Nephron (organoid): Measurements from ENCODE around the gene MATN3.

ENCODE experiments used
- H3K27ac Mint-ChIP-seq, 3 experiments: 2 replicates each; pipeline ENCODE4 v1.8.0; 2020; ENCODE audit warnings: mixed read lengths in 3 of 3, mild to moderate bottlenecking in 2 of 3, moderate library complexity in 1 of 3
- H3K27me3 Mint-ChIP-seq: 2 replicates; pipeline ENCODE4 v1.8.0; 2021; ENCODE audit warnings: low read depth, mild to moderate bottlenecking, moderate library complexity, mixed read lengths
- H3K36me3 Mint-ChIP-seq: 2 replicates; pipeline ENCODE4 v1.8.0; 2020; ENCODE audit warnings: low read depth, mixed read lengths
- H3K4me1 Mint-ChIP-seq: 2 replicates; pipeline ENCODE4 v1.8.0; 2020; ENCODE audit warnings: mixed read lengths
- H3K4me3 Mint-ChIP-seq, 3 experiments: 2 replicates each; pipeline ENCODE4 v1.8.0; 2020; ENCODE audit warnings: mild to moderate bottlenecking in 3 of 3, mixed read lengths in 3 of 3, moderate library complexity in 2 of 3
- H3K9me3 Mint-ChIP-seq: 2 replicates; pipeline ENCODE4 v1.8.0; 2020; ENCODE audit warnings: mixed read lengths
- CTCF ChIP-seq, 3 experiments: fragments of 200-600 bp; sonication (generic); IDR thresholded peaks; one replicate each; pipeline ENCODE4 v1.5.0; 2021; ENCODE audit warnings: antibody characterized with exemption in 3 of 3; ENCODE audit not compliant: unreplicated experiment in 3 of 3

Gene MATN3

GRCh38 chr2:19979932-19980331 is 32.5 kb downstream of the MATN3 start:
- Mint-ChIP-seq H3K4me1 (no peaks in the 10 kb centered on the region), H3K27me3 (no peaks in the 10 kb centered on the region), H3K36me3 (peaks cover 24% of the 10 kb centered on the region), H3K9me3 (no peaks in the 10 kb centered on the region), H3K4me3 (no peak overlapping the region), H3K27ac (no peak overlapping the region)
- TF ChIP-seq CTCF (IDR thresholded peaks at IDR 0.05; ENCODE audit: unreplicated experiment in 3 of 3): no peak

- no peak for TF ChIP-seq CTCF (IDR thresholded peaks at IDR 0.05; ENCODE audit: unreplicated experiment in 3 of 3)
- no peak overlapping the region for H3K27ac Mint-ChIP-seq
- H3K4me3 Mint-ChIP-seq: no peak overlapping the region
- H3K27me3 Mint-ChIP-seq: no peaks in the 10 kb centered on the region
- peaks cover 25% of the 10 kb centered on the region for H3K36me3 Mint-ChIP-seq
- no peaks in the 10 kb centered on the region for H3K9me3 Mint-ChIP-seq
- H3K4me1 Mint-ChIP-seq: no peaks in the 10 kb centered on the region
Observed at GRCh38 chr2:19973466-19973865, 39.0 kb downstream of the MATN3 start.

- peaks cover 28% of the 10 kb centered on the region for H3K36me3 Mint-ChIP-seq
- no peaks in the 10 kb centered on the region for H3K9me3 Mint-ChIP-seq
- no peaks in the 10 kb centered on the region for H3K27me3 Mint-ChIP-seq
- no peak overlapping the region for H3K27ac Mint-ChIP-seq
- H3K4me1 Mint-ChIP-seq: no peaks in the 10 kb centered on the region
- no peak for TF ChIP-seq CTCF (IDR thresholded peaks at IDR 0.05; ENCODE audit: unreplicated experiment in 3 of 3)
- H3K4me3 Mint-ChIP-seq: no peak overlapping the region
Observed at GRCh38 chr2:19971691-19972090, 40.8 kb downstream of the MATN3 start.

- H3K36me3 Mint-ChIP-seq: peaks cover 46% of the 10 kb centered on the region
- H3K27me3 Mint-ChIP-seq: no peaks in the 10 kb centered on the region
- no peak overlapping the region for H3K4me3 Mint-ChIP-seq
- TF ChIP-seq CTCF (IDR thresholded peaks at IDR 0.05; ENCODE audit: unreplicated experiment in 3 of 3): no peak
- H3K27ac Mint-ChIP-seq: no peak overlapping the region
- H3K9me3 Mint-ChIP-seq: no peaks in the 10 kb centered on the region
- H3K4me1 Mint-ChIP-seq: no peaks in the 10 kb centered on the region
Observed at GRCh38 chr2:19963386-19963785, 49.1 kb downstream of the MATN3 start.

- no peak overlapping the region for H3K4me3 Mint-ChIP-seq
- no peak overlapping the region for H3K27ac Mint-ChIP-seq
- TF ChIP-seq CTCF (IDR thresholded peaks at IDR 0.05; ENCODE audit: unreplicated experiment in 3 of 3): peak; percentile 75 to 93 (median 78)
- no peaks in the 10 kb centered on the region for H3K9me3 Mint-ChIP-seq
- no peaks in the 10 kb centered on the region for H3K27me3 Mint-ChIP-seq
- H3K4me1 Mint-ChIP-seq: no peaks in the 10 kb centered on the region
- peaks cover 8% of the 10 kb centered on the region for H3K36me3 Mint-ChIP-seq
Observed at GRCh38 chr2:19955544-19956422, 56.7 kb downstream of the MATN3 start.

- TF ChIP-seq CTCF (IDR thresholded peaks at IDR 0.05; ENCODE audit: unreplicated experiment in 3 of 3): no peak
- H3K27ac Mint-ChIP-seq: no peak overlapping the region
- H3K4me3 Mint-ChIP-seq: no peak overlapping the region
- no peaks in the 10 kb centered on the region for H3K9me3 Mint-ChIP-seq
- peaks cover 26% of the 10 kb centered on the region for H3K36me3 Mint-ChIP-seq
- H3K4me1 Mint-ChIP-seq: peaks cover 7% of the 10 kb centered on the region
- no peaks in the 10 kb centered on the region for H3K27me3 Mint-ChIP-seq
Observed at GRCh38 chr2:19949071-19949470, 63.4 kb downstream of the MATN3 start.
